Hepatocyte (in vitro differentiated cells): ENCODE data around the gene ARHGAP22. TPM values are rescaled to one million over a fixed set of nuclear protein-coding genes. Genes with fewer than 3 reads are reported as not detected.

ENCODE experiments used
- DNase-seq: peaks from one replicate; pipeline ENCODE4 v3.0.0-alpha.2; 2016; ENCODE audit warnings: low spot score
- H2AFZ ChIP-seq: fragments of 200-600 bp; sonication (generic); 2 replicates; pipeline ENCODE4 v1.6.0; 2016; ENCODE audit warnings: antibody characterized with exemption, mild to moderate bottlenecking
- H3K27ac ChIP-seq: fragments of 200-600 bp; sonication (generic); 2 replicates; pipeline ENCODE4 v1.5.1; 2016; ENCODE audit warnings: mild to moderate bottlenecking
- H3K27me3 ChIP-seq: fragments of 200-600 bp; sonication (generic); 2 replicates; pipeline ENCODE4 v1.6.1; 2016
- H3K36me3 ChIP-seq: fragments of 200-600 bp; sonication (generic); replicated peaks from 2 replicates; pipeline ENCODE4 v1.5.1; 2016; ENCODE audit warnings: low read depth; ENCODE audit not compliant: insufficient read depth
- H3K4me1 ChIP-seq: fragments of 200-600 bp; sonication (generic); 2 replicates; pipeline ENCODE4 v1.5.1; 2016; ENCODE audit warnings: mild to moderate bottlenecking, moderate library complexity; ENCODE audit not compliant: insufficient read depth
- H3K4me2 ChIP-seq: fragments of 200-600 bp; sonication (generic); 2 replicates; pipeline ENCODE4 v1.6.0; 2016
- H3K4me3 ChIP-seq: fragments of 200-600 bp; sonication (generic); 2 replicates; pipeline ENCODE4 v1.5.1; 2016; ENCODE audit warnings: mild to moderate bottlenecking
- H3K79me2 ChIP-seq: fragments of 200-600 bp; sonication (generic); 2 replicates; pipeline ENCODE4 v1.6.0; 2017; ENCODE audit warnings: mild to moderate bottlenecking
- H3K9me2 ChIP-seq: fragments of 200-600 bp; sonication (generic); replicated peaks from 2 replicates; pipeline ENCODE4 v1.6.0; 2017; ENCODE audit warnings: mild to moderate bottlenecking; ENCODE audit not compliant: insufficient read depth
- H3K9me3 ChIP-seq: fragments of 200-600 bp; sonication (generic); 2 replicates; pipeline ENCODE4 v1.5.1; 2016; ENCODE audit warnings: low read depth, mild to moderate bottlenecking
- H4K20me1 ChIP-seq: fragments of 200-600 bp; sonication (generic); 2 replicates; pipeline ENCODE4 v1.6.0; 2016; ENCODE audit warnings: mild to moderate bottlenecking; ENCODE audit not compliant: insufficient read depth, poor library complexity, severe bottlenecking
- EZH2 ChIP-seq: fragments of 200-600 bp; sonication (generic); IDR thresholded peaks from 2 replicates; pipeline ENCODE4 v1.6.1; 2016; ENCODE audit warnings: antibody characterized with exemption, mild to moderate bottlenecking, borderline replicate concordance
- EZH2phosphoT487 ChIP-seq: fragments of 200-600 bp; sonication (generic); IDR thresholded peaks from one replicate; pipeline ENCODE4 v1.6.1; 2018; ENCODE audit warnings: antibody characterized with exemption, mild to moderate bottlenecking, low read depth, moderate library complexity; ENCODE audit not compliant: unreplicated experiment, severe bottlenecking
- WGBS: methylation state at CpG from one replicate; pipeline ENCODE4 v1.1.6; 2016; ENCODE audit warnings: low lambda C conversion rate; ENCODE audit errors: missing lambda C conversion rate; 5-methylcytosine and 5-hydroxymethylcytosine counted together
- polyA plus RNA-seq: library from polyadenylated mRNA; unstranded; fragments of >200 nt; fragmentation: Nextera tagmentation; extraction: Ambion mirVana; gene quantifications from 2 replicates; pipeline ENCODE4 v1.2.1, GENCODE V29; 2016
- total RNA-seq: library from RNA; depleted of rRNA; stranded (reverse); fragments of >200 nt; gene quantifications from 2 replicates; pipeline ENCODE4 v1.2.3, GENCODE V29; 2014
- TF ChIP-seq, protein P1 (sequence below): fragments of 200-600 bp; sonication (generic); IDR thresholded peaks from 2 replicates; pipeline ENCODE4 v1.5.1; 2016; ENCODE audit warnings: antibody characterized with exemption, mild to moderate bottlenecking; ENCODE audit not compliant: poor library complexity

ARHGAP22 gene
- total and polyA plus RNA-seq, 2 experiments from 2014 or later: 1.7 to 1.8 TPM

- DNase-seq: no peak
- no peaks in the 10 kb centered on the region for H3K9me3 ChIP-seq
- TF ChIP-seq EZH2 (no peak), EZH2phosphoT487 (no peak)
- TF ChIP-seq, protein P1, sequence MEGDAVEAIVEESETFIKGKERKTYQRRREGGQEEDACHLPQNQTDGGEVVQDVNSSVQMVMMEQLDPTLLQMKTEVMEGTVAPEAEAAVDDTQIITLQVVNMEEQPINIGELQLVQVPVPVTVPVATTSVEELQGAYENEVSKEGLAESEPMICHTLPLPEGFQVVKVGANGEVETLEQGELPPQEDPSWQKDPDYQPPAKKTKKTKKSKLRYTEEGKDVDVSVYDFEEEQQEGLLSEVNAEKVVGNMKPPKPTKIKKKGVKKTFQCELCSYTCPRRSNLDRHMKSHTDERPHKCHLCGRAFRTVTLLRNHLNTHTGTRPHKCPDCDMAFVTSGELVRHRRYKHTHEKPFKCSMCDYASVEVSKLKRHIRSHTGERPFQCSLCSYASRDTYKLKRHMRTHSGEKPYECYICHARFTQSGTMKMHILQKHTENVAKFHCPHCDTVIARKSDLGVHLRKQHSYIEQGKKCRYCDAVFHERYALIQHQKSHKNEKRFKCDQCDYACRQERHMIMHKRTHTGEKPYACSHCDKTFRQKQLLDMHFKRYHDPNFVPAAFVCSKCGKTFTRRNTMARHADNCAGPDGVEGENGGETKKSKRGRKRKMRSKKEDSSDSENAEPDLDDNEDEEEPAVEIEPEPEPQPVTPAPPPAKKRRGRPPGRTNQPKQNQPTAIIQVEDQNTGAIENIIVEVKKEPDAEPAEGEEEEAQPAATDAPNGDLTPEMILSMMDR: no peak
- H3K27ac ChIP-seq: no peak overlapping the region
- no peak overlapping the region for H2AFZ ChIP-seq
- no peak overlapping the region for H3K4me2 ChIP-seq
- H3K27me3 ChIP-seq: no peaks in the 10 kb centered on the region
- H4K20me1 ChIP-seq: no peaks in the 10 kb centered on the region
- no peaks in the 10 kb centered on the region for H3K36me3 ChIP-seq
- no peaks in the 10 kb centered on the region for H3K79me2 ChIP-seq
- 89% methylated on average over 9 of the region's 9 CpGs for WGBS
- no peaks in the 10 kb centered on the region for H3K9me2 ChIP-seq
- no peak overlapping the region for H3K4me3 ChIP-seq
- no peaks in the 10 kb centered on the region for H3K4me1 ChIP-seq
Observed at GRCh38 chr10:48502791-48503190, 102.1 kb downstream of the ARHGAP22 start.

DNA sequence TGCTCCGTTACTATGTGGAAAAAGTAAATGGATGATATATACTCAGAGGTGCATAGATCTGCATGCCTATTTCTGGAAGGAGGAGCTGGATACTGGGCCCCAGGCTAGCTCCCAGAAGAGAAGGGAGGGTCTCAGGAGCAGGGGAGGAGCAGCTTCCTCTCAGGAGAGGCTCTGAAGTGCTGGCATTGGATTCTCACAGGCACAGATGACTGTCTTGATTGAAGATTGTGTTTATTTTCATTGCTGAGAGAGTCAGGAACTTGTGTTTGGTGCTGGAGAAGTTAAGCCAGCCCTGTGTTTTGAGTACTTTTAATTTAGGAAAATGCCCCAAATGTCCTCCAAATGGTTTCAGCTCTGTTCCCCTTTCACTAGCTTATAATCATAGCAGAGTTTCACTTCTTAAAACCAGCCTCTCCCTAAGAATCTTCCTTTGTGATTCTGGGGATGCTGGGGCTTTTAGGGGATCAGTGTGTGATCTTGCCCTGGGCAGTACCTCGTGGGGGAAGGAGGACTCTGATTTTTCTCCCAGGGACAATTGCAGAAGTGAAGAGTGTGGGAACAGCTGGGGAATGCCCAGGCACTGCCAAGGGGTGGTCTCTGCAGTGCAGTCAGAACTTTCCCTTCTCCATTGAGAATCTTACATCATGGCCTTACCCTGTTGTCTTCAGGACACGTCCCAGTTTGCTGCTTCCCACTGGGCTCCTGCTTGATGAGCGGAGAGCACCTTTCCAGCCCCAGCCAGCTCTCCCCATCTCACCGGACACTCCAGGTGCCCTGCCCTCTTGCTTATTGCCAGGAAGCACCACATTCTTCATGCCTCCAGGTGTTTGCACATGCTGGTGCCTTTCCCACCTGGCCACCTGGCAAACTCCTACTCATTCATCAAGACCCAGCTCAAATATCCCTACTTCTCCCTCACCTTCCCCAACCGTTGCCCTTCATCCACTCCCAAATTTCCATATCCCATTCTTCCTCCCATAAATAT lies 102.8 kb downstream of the ARHGAP22 start:
- Histone ChIP-seq H3K9me2 (no peaks in the 10 kb centered on the region), H3K4me3 (no peak overlapping the region), H3K36me3 (no peaks in the 10 kb centered on the region), H3K27ac (no peak overlapping the region), H3K4me1 (no peaks in the 10 kb centered on the region), H4K20me1 (no peaks in the 10 kb centered on the region), H3K79me2 (no peaks in the 10 kb centered on the region), H3K4me2 (no peak overlapping the region), H2AFZ (no peak overlapping the region), H3K27me3 (no peaks in the 10 kb centered on the region), H3K9me3 (no peaks in the 10 kb centered on the region)
- 85% methylated on average over 6 of the region's 6 CpGs for WGBS
- TF ChIP-seq EZH2 (no peak), EZH2phosphoT487 (no peak)
- TF ChIP-seq, protein P1: no peak
- DNase-seq: no peak

GRCh38 chr10:48501226-48501625 lies 103.6 kb downstream of the ARHGAP22 start:
- no peaks in the 10 kb centered on the region for H3K4me1 ChIP-seq
- H3K9me3 ChIP-seq: no peaks in the 10 kb centered on the region
- H3K79me2 ChIP-seq: no peaks in the 10 kb centered on the region
- WGBS: 80% methylated on average over 2 of the region's 2 CpGs
- no peaks in the 10 kb centered on the region for H4K20me1 ChIP-seq
- H2AFZ ChIP-seq: no peak overlapping the region
- TF ChIP-seq, protein P1: no peak
- no peak for TF ChIP-seq EZH2
- TF ChIP-seq EZH2phosphoT487: no peak
- no peak overlapping the region for H3K4me3 ChIP-seq
- no peak overlapping the region for H3K27ac ChIP-seq
- H3K36me3 ChIP-seq: no peaks in the 10 kb centered on the region
- DNase-seq: no peak
- no peak overlapping the region for H3K4me2 ChIP-seq
- H3K9me2 ChIP-seq: no peaks in the 10 kb centered on the region
- no peaks in the 10 kb centered on the region for H3K27me3 ChIP-seq
